CD4-positive, alpha-beta T cell treated with Interleukin-12 subunit alpha and Interleukin-12 subunit beta, for 1 hour (primary cell): ENCODE results near the gene ANKRD33B.

Source experiments
- DNase-seq: peaks from one replicate; pipeline ENCODE4 v3.0.0-alpha.2; 2020

Gene ANKRD33B

GRCh38 chr5:10681731-10682679 is 118.1 kb downstream of the ANKRD33B start:
- no peak for DNase-seq

DNA sequence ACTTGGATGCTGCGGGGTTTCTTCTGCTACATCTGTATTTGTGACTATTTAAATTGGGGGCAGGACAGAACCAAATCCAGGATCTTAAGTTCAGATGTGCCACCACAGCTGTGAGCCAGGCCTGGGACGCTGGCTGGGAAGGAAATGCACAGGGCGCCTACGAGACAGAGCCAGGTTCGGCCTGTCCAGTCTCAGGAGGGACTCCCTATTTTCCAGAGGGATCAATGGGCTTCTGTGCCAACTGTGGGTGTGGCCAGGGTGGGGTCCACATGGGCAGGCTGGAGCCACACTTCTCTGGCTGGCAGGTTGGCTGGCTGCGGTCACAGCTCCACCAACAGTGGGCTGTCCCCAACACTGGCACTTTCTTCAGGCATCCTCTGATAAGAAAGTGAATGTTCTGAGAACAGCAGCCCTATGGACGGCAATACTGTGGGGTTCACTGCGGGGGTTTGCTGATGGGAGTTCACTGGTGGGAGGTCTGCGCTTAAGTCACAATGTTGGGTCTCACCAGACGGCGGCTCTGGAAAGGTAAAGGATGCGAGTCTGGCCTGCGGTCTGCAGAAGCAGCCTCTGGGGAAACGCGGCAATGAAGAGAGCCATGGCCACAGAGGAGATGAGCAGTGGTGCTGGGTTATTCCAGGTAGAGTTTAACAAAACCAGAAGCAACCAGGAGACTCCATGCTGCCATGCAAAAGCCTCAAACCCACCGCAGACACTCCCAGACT is 119.1 kb downstream of the ANKRD33B start:
- DNase-seq, result no peak

GRCh38 chr5:10684303-10685086 is 120.6 kb downstream of the ANKRD33B start:
- no peak for DNase-seq

GRCh38 chr5:10685115-10685521 is 121.2 kb downstream of the ANKRD33B start:
- no peak for DNase-seq

GRCh38 chr5:10686890-10687289 is 123.0 kb downstream of the ANKRD33B start:
- no peak for DNase-seq

DNA sequence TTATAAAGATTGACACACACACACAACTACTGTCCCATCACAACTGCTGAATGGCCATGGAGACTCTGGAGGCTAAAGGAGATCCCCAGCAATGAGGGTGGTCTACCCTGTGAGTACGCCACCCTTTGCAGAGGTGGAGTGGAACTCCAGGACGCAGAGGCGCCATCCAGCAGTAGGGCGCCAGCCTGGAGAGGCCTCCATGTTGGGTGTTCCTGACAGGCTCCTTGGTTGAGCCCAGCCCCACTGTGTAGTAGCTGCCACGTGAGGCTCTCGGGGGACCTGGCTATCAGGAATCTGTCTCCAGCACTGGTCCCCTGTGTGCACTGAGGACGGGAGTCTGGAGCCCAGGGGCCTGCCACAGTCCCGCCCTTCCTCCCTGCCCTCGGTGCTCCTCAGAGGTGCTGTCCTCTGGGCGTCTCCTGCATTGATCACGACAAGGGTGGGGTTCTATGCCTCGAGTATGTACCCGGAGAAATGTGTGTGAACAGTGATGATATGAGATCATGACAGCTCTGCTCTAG is 124.8 kb downstream of the ANKRD33B start:
- DNase-seq, result no peak

GRCh38 chr5:10689391-10690081 is 125.7 kb downstream of the ANKRD33B start:
- no peak for DNase-seq

GRCh38 chr5:10690460-10691440 is 126.9 kb downstream of the ANKRD33B start:
- no peak for DNase-seq

DNA sequence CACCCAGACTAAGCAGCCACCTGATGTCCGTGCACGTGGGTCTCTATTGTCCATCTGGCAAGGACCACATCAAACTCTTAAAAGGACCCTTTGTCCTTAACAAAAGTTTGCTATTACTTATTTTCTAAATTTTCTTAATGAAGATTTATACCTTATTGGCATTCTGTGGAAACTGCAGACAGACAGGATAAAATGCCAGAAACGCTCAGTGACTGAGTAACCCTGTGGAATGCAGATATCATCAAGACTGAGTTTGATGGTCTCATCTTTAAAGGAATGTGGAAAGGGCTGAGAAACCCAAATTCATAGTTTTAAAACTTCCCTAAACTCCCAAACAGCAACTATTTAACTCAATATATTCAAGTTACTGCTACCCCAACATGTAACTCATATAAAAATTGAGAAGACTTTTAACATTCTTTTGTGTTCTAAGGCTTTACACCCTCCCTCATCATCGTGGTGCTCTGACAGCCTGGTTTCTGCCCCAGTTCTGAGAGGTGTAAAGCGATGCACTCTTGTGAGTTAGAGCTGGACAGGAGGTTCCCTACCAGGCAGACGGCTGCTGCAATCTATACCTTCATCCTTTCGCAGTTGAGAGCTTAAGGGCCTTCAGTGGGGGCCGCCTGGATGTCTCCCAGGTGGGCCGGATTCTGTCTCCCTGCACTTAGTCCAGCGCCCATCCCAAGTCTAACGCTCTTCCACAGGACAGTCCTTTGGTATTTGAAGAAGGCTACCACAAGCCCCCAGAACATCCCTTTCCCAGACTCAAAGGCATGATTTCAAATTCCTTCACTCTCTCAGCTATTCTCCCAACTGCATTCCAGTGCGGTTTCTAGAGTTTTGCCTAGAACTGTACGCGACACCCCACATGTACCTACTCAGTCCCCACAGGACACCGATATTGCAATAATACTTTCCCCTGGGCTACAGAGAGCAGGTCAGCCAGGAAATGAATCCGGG is 128.2 kb downstream of the ANKRD33B start:
- DNase-seq, result no peak

DNA sequence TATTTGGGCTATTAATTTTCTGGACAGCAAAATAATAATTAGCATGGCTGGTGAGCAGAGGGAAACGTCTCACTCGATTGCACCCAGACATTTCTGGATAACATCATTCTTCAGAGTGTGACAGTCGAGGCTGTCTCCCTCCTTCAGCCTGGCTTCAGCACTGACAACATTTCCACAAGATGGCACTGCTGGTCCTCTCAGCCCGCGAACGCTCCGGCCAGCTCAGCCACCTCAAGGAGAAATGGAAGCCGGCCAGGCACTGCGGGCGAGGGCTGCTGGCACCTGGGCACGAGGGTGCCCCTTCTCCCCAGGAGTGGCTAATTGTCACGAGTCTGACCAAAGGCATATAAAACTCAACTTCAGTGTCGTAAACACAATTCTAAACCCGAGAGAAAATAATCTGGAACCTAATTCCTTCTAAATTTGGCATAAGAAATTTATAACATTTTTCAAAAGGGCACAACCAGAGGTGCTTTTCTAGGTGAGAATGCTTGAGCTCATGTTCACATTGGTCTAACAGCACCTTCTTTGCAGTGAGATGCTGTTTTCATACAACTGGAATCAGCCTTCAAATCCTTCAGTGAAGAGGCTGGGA is 131.3 kb downstream of the ANKRD33B start:
- peak; percentile 15 for DNase-seq

GRCh38 chr5:10695759-10696543 is 132.1 kb downstream of the ANKRD33B start:
- no peak for DNase-seq

GRCh38 chr5:10699281-10699874 is 135.5 kb downstream of the ANKRD33B start:
- no peak for DNase-seq

- no peak for DNase-seq
Observed at GRCh38 chr5:10699987-10700386, 136.1 kb downstream of the ANKRD33B start.

GRCh38 chr5:10700516-10700915 is 136.6 kb downstream of the ANKRD33B start:
- DNase-seq, result no peak

DNA sequence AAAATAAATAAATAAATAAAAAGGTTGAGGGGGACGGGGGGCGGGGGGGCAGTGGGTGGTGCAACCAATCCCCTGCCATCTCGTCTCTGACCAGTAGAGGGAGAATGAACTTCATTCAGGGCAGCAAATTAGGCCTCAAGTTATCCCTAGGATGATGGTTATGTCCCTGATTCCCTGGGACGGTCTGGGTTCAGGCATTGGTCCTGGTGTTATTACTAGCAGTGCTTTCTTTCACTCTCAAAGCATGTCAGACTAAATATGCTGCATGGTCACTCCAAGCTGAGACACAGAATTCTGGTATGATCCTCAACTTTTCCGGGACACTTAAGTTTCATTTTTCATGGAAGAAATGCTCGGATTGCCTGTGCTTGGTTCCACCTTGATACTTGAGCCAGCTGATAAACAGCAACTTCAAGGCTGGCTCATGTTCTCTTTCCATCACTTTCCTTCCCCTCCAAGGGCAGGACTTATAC is 137.7 kb downstream of the ANKRD33B start:
- peak; percentile 30 for DNase-seq

DNA sequence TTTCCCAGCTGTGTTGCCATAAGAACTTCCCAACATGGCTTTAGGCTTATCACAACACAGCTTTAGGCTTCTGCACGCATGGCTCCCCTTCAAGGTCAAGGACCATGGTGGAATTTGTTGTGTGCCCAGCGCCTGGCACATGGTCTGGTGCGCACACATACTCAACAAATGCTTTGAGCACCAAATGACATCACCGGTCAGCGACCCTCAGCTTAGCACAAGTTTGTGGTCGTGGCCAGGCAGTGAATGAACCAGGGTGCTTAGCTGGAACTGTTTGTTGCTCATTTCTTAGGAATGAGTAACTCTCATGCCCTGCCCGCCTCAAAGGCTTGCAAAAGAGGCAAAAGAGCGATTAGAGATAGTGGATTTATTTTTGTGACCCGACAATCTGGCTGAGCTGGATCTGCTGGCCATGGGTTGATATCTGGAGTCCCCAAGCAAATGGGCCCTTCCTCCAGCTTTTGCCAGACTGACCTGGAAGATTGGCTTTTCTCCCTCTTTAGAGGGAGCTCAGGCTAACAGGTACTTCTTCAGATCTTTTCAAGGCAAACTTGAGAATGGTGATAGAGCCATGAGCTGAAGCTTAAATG is 138.3 kb downstream of the ANKRD33B start:
- no peak for DNase-seq

GRCh38 chr5:10702911-10703491 is 139.1 kb downstream of the ANKRD33B start:
- no peak for DNase-seq
